ENCODE results near the gene THUMPD1. TPM values are rescaled to one million over a fixed set of nuclear protein-coding genes. Genes with fewer than 3 reads are reported as not detected.
"Not testable (repeated sequence)": the region's sequence is repeated elsewhere in the genome, so short reads cannot be mapped to it uniquely, and the experiment has no call there.

Gene THUMPD1
- total RNA-seq, 1 donor = 74.7 TPM

GRCh38 chr16:20773679-20774078, 32.1 kb upstream of the THUMPD1 start:
- DNase-seq (ENCODE audit: low read depth) = no peak
- no peak for TF ChIP-seq CTCF (IDR thresholded peaks at IDR 0.05; ENCODE audit: insufficient read depth, low read depth, low read length)
- H3K4me3 ChIP-seq (ENCODE audit: low read depth, low read length) = no peak overlapping the region

- no peak for TF ChIP-seq CTCF (IDR thresholded peaks at IDR 0.05; ENCODE audit: insufficient read depth, low read depth, low read length)
- no peak for DNase-seq (ENCODE audit: low read depth)
- H3K4me3 ChIP-seq (ENCODE audit: low read depth, low read length) = no peak overlapping the region
These were observed 27.2 kb upstream of the THUMPD1 start for GRCh38 chr16:20768818-20769217.

GRCh38 chr16:20768121-20768520, 26.5 kb upstream of the THUMPD1 start:
- no peak for TF ChIP-seq CTCF (IDR thresholded peaks at IDR 0.05; ENCODE audit: insufficient read depth, low read depth, low read length)
- H3K4me3 ChIP-seq (ENCODE audit: low read depth, low read length) = no peak overlapping the region
- DNase-seq (ENCODE audit: low read depth) = no peak

GRCh38 chr16:20767577-20767976, 26.0 kb upstream of the THUMPD1 start:
- DNase-seq (ENCODE audit: low read depth) = no peak
- no peak for TF ChIP-seq CTCF (IDR thresholded peaks at IDR 0.05; ENCODE audit: insufficient read depth, low read depth, low read length)
- no peak overlapping the region for H3K4me3 ChIP-seq (ENCODE audit: low read depth, low read length)

GRCh38 chr16:20766294-20766693, 24.7 kb upstream of the THUMPD1 start:
- DNase-seq (ENCODE audit: low read depth) = no peak
- no peak overlapping the region for H3K4me3 ChIP-seq (ENCODE audit: low read depth, low read length)
- TF ChIP-seq CTCF (IDR thresholded peaks at IDR 0.05; ENCODE audit: insufficient read depth, low read depth, low read length) = no peak

- no peak for DNase-seq (ENCODE audit: low read depth)
- no peak overlapping the region for H3K4me3 ChIP-seq (ENCODE audit: low read depth, low read length)
These were observed 24.1 kb upstream of the THUMPD1 start for GRCh38 chr16:20765732-20766131.

GRCh38 chr16:20764448-20764847, 22.8 kb upstream of the THUMPD1 start:
- DNase-seq (ENCODE audit: low read depth); H3K4me3 ChIP-seq (ENCODE audit: low read depth, low read length): not testable (repeated sequence)

More at GRCh38 chr16:20765732-20766131, 24.1 kb upstream of the THUMPD1 start:
- TF ChIP-seq CTCF (IDR thresholded peaks at IDR 0.05; ENCODE audit: insufficient read depth, low read depth, low read length) = no peak
